Measurements from ENCODE around the gene MUC5B. TPM values are rescaled to one million over a fixed set of nuclear protein-coding genes. Genes with fewer than 3 reads are reported as not detected.
A peak's percentile ranks its signal among the peaks of the same experiment; 100 is the strongest.

Gene MUC5B
- total and polyA plus RNA-seq, 2 of the 13 experiments (the other 11 are each of a cell fraction or from before 2014, with no cell fraction given): 0.01 TPM; not detected in 1

- peak; percentile 33; the same call in 1 of the 2 replicates for TF ChIP-seq ZBTB33 (CRISPR knock-in tag; IDR thresholded peaks at IDR 0.05)
- TF ChIP-seq ZNF777 (CRISPR knock-in tag; IDR thresholded peaks at IDR 0.05): no peak
- no peak for TF ChIP-seq TIGD3 (CRISPR knock-in tag; IDR thresholded peaks at IDR 0.05; ENCODE audit: borderline replicate concordance)
- 0 out of 2 replicates have a peak, but pooled peaks have one; percentile 3 for TF ChIP-seq NRL (CRISPR knock-in tag; IDR thresholded peaks at IDR 0.05; ENCODE audit: borderline replicate concordance)
- TF ChIP-seq WIZ (CRISPR knock-in tag; IDR thresholded peaks at IDR 0.05): no peak
- no peak for TF ChIP-seq ZNF260 (CRISPR knock-in tag; IDR thresholded peaks at IDR 0.05; ENCODE audit: borderline replicate concordance, low read depth)
- TF ChIP-seq BCL3 (CRISPR knock-in tag; IDR thresholded peaks at IDR 0.05): 0 out of 2 replicates have a peak, but pooled peaks have one; percentile 36
- no peak for TF ChIP-seq ETV6 (CRISPR knock-in tag; conservative IDR thresholded peaks at IDR 0.05)
- 0 out of 2 replicates have a peak, but pooled peaks have one; percentile 6 for TF ChIP-seq GABPB1 (CRISPR knock-in tag; IDR thresholded peaks at IDR 0.05)
These were observed 19.2 kb upstream of the MUC5B start (continued) for GRCh38 chr11:1203505-1204271.

Measured in HepG2 (cell line).